ENCODE results near the gene KLK10.

DNA sequence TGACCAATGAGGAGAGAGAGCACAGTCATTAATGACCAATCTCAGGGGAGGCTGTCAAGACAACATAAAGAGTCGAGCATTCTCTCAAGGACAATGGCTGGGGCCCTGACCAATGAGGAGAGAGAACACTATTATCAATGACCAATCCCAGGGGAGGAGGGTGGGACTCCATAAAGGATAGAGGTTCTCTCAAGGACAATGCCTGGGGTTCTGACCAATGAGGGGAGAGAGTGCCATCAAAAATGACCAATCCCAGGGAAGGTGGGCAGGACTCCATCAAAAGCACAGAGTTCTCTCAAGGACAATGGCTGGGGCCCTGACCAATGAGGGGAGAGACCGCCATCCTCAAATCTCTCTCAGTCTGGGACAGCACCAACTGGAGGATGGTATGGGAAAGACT lies 10.2 kb upstream of the KLK10 start:
- no peak for TF ChIP-seq SIN3A (IDR thresholded peaks at IDR 0.05; ENCODE audit: low read depth)
- no peak for TF ChIP-seq RAD21 (IDR thresholded peaks at IDR 0.05; ENCODE audit: low read depth)
